Measurements from ENCODE around the gene PSME2. TPM values are rescaled to one million over a fixed set of nuclear protein-coding genes. Genes with fewer than 3 reads are reported as not detected.
A peak's percentile ranks its signal among the peaks of the same experiment; 100 is the strongest.

Gene PSME2, protein sequence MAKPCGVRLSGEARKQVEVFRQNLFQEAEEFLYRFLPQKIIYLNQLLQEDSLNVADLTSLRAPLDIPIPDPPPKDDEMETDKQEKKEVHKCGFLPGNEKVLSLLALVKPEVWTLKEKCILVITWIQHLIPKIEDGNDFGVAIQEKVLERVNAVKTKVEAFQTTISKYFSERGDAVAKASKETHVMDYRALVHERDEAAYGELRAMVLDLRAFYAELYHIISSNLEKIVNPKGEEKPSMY
- total RNA-seq = 10 to 100 TPM; 24.6 to 28.8 TPM

DNA sequence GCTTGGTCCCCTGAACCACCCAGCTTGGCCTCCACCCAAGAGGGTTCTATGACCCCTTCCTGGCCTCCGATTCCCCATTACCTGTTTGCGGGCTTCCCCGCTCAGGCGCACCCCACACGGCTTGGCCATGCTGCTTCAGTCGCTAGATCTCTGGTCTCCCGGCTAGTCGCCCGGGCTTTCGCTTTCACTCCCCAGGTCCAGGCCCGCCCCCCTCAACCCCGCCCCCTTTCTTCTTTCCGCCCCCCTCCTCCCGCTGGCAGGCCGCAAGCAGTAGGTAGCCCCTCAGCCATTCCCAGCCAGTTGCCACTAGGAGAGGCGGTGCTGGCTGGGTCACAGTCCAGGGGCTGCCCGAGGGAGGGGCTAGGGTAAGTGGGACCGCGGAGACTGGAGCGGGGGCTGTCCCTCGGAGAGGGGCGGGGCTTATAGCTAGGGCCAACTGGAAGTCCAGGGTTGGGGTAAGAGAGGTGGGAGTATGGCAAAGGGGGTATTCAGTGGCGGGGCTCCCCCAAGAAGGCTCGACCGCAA, at the start of gene PSME2:
PSME2 (minus strand) TSS at position 158 of the 525 bp plus-strand sequence; CDS start at position 129, 29 bp downstream.
- ATAC-seq (ENCODE audit: insufficient number of reproducible peaks, low FRiP score, low read depth) = peak; percentile 65
- TF ChIP-seq, protein P1, sequence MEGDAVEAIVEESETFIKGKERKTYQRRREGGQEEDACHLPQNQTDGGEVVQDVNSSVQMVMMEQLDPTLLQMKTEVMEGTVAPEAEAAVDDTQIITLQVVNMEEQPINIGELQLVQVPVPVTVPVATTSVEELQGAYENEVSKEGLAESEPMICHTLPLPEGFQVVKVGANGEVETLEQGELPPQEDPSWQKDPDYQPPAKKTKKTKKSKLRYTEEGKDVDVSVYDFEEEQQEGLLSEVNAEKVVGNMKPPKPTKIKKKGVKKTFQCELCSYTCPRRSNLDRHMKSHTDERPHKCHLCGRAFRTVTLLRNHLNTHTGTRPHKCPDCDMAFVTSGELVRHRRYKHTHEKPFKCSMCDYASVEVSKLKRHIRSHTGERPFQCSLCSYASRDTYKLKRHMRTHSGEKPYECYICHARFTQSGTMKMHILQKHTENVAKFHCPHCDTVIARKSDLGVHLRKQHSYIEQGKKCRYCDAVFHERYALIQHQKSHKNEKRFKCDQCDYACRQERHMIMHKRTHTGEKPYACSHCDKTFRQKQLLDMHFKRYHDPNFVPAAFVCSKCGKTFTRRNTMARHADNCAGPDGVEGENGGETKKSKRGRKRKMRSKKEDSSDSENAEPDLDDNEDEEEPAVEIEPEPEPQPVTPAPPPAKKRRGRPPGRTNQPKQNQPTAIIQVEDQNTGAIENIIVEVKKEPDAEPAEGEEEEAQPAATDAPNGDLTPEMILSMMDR (IDR thresholded peaks at IDR 0.05) = no peak
- peak within 1 kb of the TSS; percentile 87 to 88 for H3K27ac ChIP-seq
- H3K9me3 ChIP-seq = no peaks in the 10 kb centered on the region
- peaks cover 22% of the 10 kb centered on the region for H3K36me3 ChIP-seq
- H3K27me3 ChIP-seq (replicated peaks; ENCODE audit: insufficient read depth) = no peaks in the 10 kb centered on the region
- peaks cover 18 to 36% of the 10 kb centered on the region in 2 donors for H3K4me1 ChIP-seq (ENCODE audit: control insufficient read depth in 1 of 2, low read depth in 2 of 2)
- DNase-seq (ENCODE audit: low spot score) = peak; percentile 88
- peak within 1 kb of the TSS; percentile 92 for H3K4me3 ChIP-seq

DNA sequence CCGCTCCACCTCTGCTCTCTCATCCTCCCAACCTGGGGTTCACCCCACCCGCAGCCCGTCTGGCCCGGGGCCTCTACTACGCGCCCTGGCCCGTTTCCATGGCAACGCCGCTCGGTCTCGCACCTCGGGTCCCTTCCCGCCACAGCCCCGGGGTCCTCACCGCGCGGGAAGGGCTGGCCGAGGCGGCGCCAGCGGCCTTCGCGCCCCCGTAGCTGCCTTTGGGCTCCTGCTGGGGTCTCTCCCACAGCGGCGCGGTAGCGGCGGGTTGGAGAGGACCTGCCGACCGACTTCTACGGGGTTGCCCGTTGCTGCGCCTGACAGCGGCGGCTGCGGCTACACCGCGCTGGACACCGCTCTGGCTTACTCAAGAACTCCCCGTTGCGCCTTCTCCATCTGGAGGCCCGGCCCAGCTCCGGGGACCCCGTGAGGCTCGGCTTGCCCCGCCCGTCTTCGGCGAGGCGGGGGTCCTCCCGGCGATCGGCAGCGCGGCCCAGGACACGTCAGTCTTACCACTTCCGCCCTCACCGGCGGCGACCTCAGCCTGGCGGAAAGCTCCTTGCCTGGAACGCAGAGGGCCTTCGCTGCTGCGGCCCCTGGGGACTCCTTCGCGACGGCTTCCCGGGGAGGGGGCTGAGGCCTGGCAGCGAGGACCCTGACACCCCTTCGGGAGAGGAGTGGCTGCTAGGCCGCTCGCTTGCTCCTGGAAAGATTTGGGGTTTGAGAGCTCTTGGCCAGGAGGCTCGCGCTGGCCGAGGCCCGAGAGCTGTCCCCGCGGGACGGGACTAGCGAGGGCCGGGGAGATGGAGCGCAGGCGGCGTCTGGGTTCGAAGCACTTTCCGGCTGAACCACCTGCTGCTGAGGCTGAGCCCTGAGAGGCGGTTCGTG, 49.0 kb upstream of the PSME2 start, which contains the start of gene TM9SF1:
TM9SF1 (minus strand) TSS at position 256 of the 885 bp plus-strand sequence. CDS start 422 bp downstream, outside the sequence.
- Histone ChIP-seq H3K27ac (peak within 1 kb of the TSS; percentile 91 to 93), H3K27me3 (replicated peaks; ENCODE audit: insufficient read depth) (no peaks in the 10 kb centered on the region), H3K9me3 (no peaks in the 10 kb centered on the region), H3K36me3 (peaks cover 12% of the 10 kb centered on the region), H3K4me3 (peak within 1 kb of the TSS; percentile 88), H3K4me1 (ENCODE audit: control insufficient read depth in 1 of 2, low read depth in 2 of 2) (peaks cover 11 to 27% of the 10 kb centered on the region in 2 donors)
- TF ChIP-seq, protein P1 (IDR thresholded peaks at IDR 0.05) = no peak
- ATAC-seq (ENCODE audit: insufficient number of reproducible peaks, low FRiP score, low read depth) = peak; percentile 92
- DNase-seq (ENCODE audit: low spot score) = peak; percentile 27

- Histone ChIP-seq H3K4me1 (ENCODE audit: control insufficient read depth in 1 of 2, low read depth in 2 of 2) (peaks cover 11 to 27% of the 10 kb centered on the region in 2 donors), H3K27ac (peak overlapping the region; percentile 91 to 93), H3K9me3 (no peaks in the 10 kb centered on the region), H3K4me3 (peak overlapping the region; percentile 88), H3K36me3 (peaks cover 11% of the 10 kb centered on the region), H3K27me3 (replicated peaks; ENCODE audit: insufficient read depth) (no peaks in the 10 kb centered on the region)
- ATAC-seq (ENCODE audit: insufficient number of reproducible peaks, low FRiP score, low read depth) = no peak
- TF ChIP-seq, protein P1 (IDR thresholded peaks at IDR 0.05) = no peak
- no peak for DNase-seq (ENCODE audit: low spot score)
Observed at GRCh38 chr14:24194873-24195185, 48.4 kb upstream of the PSME2 start.

GRCh38 chr14:24194186-24194872, 47.9 kb upstream of the PSME2 start:
- TF ChIP-seq, protein P1 (IDR thresholded peaks at IDR 0.05) = no peak
- Histone ChIP-seq H3K27me3 (replicated peaks; ENCODE audit: insufficient read depth) (no peaks in the 10 kb centered on the region), H3K9me3 (no peaks in the 10 kb centered on the region), H3K36me3 (peaks cover 10% of the 10 kb centered on the region), H3K4me1 (ENCODE audit: control insufficient read depth in 1 of 2, low read depth in 2 of 2) (peaks cover 11 to 27% of the 10 kb centered on the region in 2 donors), H3K4me3 (peak overlapping the region; percentile 88), H3K27ac (peak overlapping the region; percentile 91 to 93)
- ATAC-seq (ENCODE audit: insufficient number of reproducible peaks, low FRiP score, low read depth) = no peak
- DNase-seq (ENCODE audit: low spot score) = no peak

Data from thoracic aorta (tissue), 2 donors.